ENCODE results near the gene NCKAP5.

DNA sequence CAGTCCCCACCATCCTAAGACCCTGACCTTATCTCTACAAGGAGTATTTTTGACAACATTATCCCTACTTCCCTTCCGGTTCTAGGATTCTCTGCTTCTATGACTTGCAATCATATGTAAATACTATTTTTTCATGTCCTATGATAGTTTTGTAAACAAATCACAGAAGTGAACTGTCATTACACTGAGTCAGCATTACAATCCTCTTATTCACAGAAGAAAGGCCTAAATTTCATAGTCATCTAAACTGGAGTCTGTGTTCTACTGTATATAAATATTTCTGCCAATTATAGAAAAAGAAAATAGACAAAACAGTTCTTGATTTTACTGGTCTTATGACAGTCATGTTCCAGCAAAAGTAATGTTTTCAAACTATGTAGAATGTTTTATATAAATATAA is 265.1 kb downstream of the NCKAP5 start:
- no peak for TF ChIP-seq YY1 (IDR thresholded peaks at IDR 0.05)
- TF ChIP-seq, protein P1, sequence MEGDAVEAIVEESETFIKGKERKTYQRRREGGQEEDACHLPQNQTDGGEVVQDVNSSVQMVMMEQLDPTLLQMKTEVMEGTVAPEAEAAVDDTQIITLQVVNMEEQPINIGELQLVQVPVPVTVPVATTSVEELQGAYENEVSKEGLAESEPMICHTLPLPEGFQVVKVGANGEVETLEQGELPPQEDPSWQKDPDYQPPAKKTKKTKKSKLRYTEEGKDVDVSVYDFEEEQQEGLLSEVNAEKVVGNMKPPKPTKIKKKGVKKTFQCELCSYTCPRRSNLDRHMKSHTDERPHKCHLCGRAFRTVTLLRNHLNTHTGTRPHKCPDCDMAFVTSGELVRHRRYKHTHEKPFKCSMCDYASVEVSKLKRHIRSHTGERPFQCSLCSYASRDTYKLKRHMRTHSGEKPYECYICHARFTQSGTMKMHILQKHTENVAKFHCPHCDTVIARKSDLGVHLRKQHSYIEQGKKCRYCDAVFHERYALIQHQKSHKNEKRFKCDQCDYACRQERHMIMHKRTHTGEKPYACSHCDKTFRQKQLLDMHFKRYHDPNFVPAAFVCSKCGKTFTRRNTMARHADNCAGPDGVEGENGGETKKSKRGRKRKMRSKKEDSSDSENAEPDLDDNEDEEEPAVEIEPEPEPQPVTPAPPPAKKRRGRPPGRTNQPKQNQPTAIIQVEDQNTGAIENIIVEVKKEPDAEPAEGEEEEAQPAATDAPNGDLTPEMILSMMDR (IDR thresholded peaks at IDR 0.05; ENCODE audit: low read depth, low read length, missing input control), result no peak
- TF ChIP-seq, protein P2, sequence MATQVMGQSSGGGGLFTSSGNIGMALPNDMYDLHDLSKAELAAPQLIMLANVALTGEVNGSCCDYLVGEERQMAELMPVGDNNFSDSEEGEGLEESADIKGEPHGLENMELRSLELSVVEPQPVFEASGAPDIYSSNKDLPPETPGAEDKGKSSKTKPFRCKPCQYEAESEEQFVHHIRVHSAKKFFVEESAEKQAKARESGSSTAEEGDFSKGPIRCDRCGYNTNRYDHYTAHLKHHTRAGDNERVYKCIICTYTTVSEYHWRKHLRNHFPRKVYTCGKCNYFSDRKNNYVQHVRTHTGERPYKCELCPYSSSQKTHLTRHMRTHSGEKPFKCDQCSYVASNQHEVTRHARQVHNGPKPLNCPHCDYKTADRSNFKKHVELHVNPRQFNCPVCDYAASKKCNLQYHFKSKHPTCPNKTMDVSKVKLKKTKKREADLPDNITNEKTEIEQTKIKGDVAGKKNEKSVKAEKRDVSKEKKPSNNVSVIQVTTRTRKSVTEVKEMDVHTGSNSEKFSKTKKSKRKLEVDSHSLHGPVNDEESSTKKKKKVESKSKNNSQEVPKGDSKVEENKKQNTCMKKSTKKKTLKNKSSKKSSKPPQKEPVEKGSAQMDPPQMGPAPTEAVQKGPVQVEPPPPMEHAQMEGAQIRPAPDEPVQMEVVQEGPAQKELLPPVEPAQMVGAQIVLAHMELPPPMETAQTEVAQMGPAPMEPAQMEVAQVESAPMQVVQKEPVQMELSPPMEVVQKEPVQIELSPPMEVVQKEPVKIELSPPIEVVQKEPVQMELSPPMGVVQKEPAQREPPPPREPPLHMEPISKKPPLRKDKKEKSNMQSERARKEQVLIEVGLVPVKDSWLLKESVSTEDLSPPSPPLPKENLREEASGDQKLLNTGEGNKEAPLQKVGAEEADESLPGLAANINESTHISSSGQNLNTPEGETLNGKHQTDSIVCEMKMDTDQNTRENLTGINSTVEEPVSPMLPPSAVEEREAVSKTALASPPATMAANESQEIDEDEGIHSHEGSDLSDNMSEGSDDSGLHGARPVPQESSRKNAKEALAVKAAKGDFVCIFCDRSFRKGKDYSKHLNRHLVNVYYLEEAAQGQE (IDR thresholded peaks at IDR 0.05), result no peak
- TF ChIP-seq, protein P3, sequence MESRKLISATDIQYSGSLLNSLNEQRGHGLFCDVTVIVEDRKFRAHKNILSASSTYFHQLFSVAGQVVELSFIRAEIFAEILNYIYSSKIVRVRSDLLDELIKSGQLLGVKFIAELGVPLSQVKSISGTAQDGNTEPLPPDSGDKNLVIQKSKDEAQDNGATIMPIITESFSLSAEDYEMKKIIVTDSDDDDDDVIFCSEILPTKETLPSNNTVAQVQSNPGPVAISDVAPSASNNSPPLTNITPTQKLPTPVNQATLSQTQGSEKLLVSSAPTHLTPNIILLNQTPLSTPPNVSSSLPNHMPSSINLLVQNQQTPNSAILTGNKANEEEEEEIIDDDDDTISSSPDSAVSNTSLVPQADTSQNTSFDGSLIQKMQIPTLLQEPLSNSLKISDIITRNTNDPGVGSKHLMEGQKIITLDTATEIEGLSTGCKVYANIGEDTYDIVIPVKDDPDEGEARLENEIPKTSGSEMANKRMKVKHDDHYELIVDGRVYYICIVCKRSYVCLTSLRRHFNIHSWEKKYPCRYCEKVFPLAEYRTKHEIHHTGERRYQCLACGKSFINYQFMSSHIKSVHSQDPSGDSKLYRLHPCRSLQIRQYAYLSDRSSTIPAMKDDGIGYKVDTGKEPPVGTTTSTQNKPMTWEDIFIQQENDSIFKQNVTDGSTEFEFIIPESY (IDR thresholded peaks at IDR 0.05), result no peak
- TF ChIP-seq, protein P4, sequence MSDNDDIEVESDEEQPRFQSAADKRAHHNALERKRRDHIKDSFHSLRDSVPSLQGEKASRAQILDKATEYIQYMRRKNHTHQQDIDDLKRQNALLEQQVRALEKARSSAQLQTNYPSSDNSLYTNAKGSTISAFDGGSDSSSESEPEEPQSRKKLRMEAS (IDR thresholded peaks at IDR 0.05), result no peak
- TF ChIP-seq HNF4A (conservative IDR thresholded peaks at IDR 0.05), result no peak
- TF ChIP-seq SP1 (IDR thresholded peaks at IDR 0.05), result no peak
- TF ChIP-seq EGR1 (IDR thresholded peaks at IDR 0.05; ENCODE audit: low read depth in 2 of 2), result no peak
- TF ChIP-seq TAF1 (conservative IDR thresholded peaks at IDR 0.05), result no peak
- TF ChIP-seq GABPA (IDR thresholded peaks at IDR 0.05 in 1 of 2, conservative IDR thresholded peaks at IDR 0.05 in 1 of 2), result no peak
- no peak for TF ChIP-seq RAD21 (IDR thresholded peaks at IDR 0.05)
- no peak for TF ChIP-seq FOXA2 (IDR thresholded peaks at IDR 0.05)
- TF ChIP-seq, protein P5, sequence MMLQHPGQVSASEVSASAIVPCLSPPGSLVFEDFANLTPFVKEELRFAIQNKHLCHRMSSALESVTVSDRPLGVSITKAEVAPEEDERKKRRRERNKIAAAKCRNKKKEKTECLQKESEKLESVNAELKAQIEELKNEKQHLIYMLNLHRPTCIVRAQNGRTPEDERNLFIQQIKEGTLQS (IDR thresholded peaks at IDR 0.05), result no peak
